Natural killer cell (primary cell): ENCODE results near the gene CDK4. TPM values are rescaled to one million over a fixed set of nuclear protein-coding genes. Genes with fewer than 3 reads are reported as not detected.

Experiments used
- ATAC-seq, 3 donors: fragments of 150-1000 bp in 2 of 3; fragments of 200-7000 bp in 1 of 3; cut with Tn5 transposase; 1 replicate in 1 of 3; 2 replicates in 2 of 3; pipeline ENCODE4 v1.10.0; 2021; ENCODE audit warnings: mild to moderate bottlenecking in 2 of 3, moderate library complexity in 2 of 3
- DNase-seq, 2 donors: peaks; one replicate each; pipeline versions ENCODE4 v3.0.0 to v3.0.0-alpha.2; 2013 to 2021; ENCODE audit warnings: mixed read lengths in 1 of 2
- H3K27ac ChIP-seq: one replicate; pipeline ENCODE4 v1.5.1; 2013; ENCODE audit warnings: mild to moderate bottlenecking, low read length
- H3K27me3 ChIP-seq: one replicate; pipeline ENCODE4 v1.6.1; 2013; ENCODE audit warnings: low read length; ENCODE audit not compliant: control insufficient read depth, insufficient read depth
- H3K36me3 ChIP-seq: one replicate; pipeline ENCODE4 v1.6.1; 2013; ENCODE audit warnings: low read length; ENCODE audit not compliant: control insufficient read depth, insufficient read depth
- H3K4me1 ChIP-seq: one replicate; pipeline ENCODE4 v1.6.1; 2013; ENCODE audit warnings: low read length; ENCODE audit not compliant: control insufficient read depth, insufficient read depth
- H3K4me3 ChIP-seq: one replicate; pipeline ENCODE4 v1.5.1; 2013; ENCODE audit warnings: low read length
- H3K9me3 ChIP-seq: one replicate; pipeline ENCODE4 v1.6.1; 2013; ENCODE audit warnings: low read length; ENCODE audit not compliant: control insufficient read depth, insufficient read depth
- H3K27ac Mint-ChIP-seq, 2 donors: one replicate each; pipeline ENCODE4 v1.8.0; 2022; ENCODE audit warnings: mild to moderate bottlenecking in 2 of 2, mixed read lengths in 2 of 2, moderate library complexity in 1 of 2
- H3K27me3 Mint-ChIP-seq, 2 donors: one replicate each; pipeline ENCODE4 v1.8.0; 2022; ENCODE audit warnings: low read depth in 2 of 2, mixed read lengths in 2 of 2
- H3K36me3 Mint-ChIP-seq: one replicate; pipeline ENCODE4 v1.8.0; 2022; ENCODE audit warnings: mixed read lengths
- H3K4me1 Mint-ChIP-seq, 2 donors: one replicate each; pipeline ENCODE4 v1.8.0; 2022; ENCODE audit warnings: mixed read lengths in 2 of 2
- H3K4me3 Mint-ChIP-seq: one replicate; pipeline ENCODE4 v1.8.0; 2022; ENCODE audit warnings: mild to moderate bottlenecking, moderate library complexity, mixed read lengths
- H3K9me3 Mint-ChIP-seq, 2 donors: one replicate each; pipeline ENCODE4 v1.8.0; 2022; ENCODE audit warnings: mixed read lengths in 2 of 2
- WGBS: methylation state at CpG from one replicate; pipeline ENCODE4 v1.1.7; 2013; ENCODE audit warnings: missing lambda C conversion rate; ENCODE audit not compliant: insufficient coverage; 5-methylcytosine and 5-hydroxymethylcytosine counted together
- intact Hi-C: fragments of 100-400 bp; cut with micrococcal nuclease; formaldehyde crosslinking; loops from one replicate; pipeline ENCODE4 v1.14.2; 2022
- total RNA-seq, 4 donors: library from RNA; stranded (reverse); fragments of 120-200 nt in 1 of 4; gene quantifications; one replicate each; pipeline versions ENCODE4 v1.2.3 to v1.2.4, GENCODE V29; 2013 to 2022
- TF ChIP-seq, protein P1 (sequence below): fragments of 200-600 bp; IDR thresholded peaks from one replicate; pipeline ENCODE4 v1.8.0; 2022; ENCODE audit warnings: antibody characterized with exemption

Gene CDK4
- total RNA-seq, 3 donors from 2014 or later (not counting 1 experiment from before 2014, with no cell fraction given) = 30.7 to 39.5 (median 37.7) TPM

DNA sequence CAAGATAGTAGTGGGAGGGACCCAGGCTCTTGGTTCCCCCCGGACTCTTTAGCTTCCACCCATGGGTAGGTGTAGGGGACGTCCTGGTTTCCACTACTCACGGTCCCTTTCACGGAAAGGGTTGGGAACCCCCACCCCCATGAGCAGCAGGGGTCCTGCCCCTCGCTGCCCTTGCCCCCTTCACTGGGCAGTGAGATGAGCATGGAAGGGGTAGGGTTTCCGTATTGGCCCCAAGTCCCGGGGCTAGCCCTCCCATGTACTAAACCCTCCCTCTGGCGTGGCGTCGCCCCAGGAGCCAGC, 26.3 kb downstream of the CDK4 start:
- Mint-ChIP-seq H3K4me3 (no peak overlapping the region), H3K9me3 (no peaks in the 10 kb centered on the region), H3K4me1 (peaks cover 17 to 19% of the 10 kb centered on the region in 2 donors), H3K36me3 (no peaks in the 10 kb centered on the region), H3K27me3 (no peaks in the 10 kb centered on the region), H3K27ac (peak overlapping the region; percentile 36 to 68)
- H3K4me3 ChIP-seq = no peak overlapping the region
- TF ChIP-seq, protein P1, sequence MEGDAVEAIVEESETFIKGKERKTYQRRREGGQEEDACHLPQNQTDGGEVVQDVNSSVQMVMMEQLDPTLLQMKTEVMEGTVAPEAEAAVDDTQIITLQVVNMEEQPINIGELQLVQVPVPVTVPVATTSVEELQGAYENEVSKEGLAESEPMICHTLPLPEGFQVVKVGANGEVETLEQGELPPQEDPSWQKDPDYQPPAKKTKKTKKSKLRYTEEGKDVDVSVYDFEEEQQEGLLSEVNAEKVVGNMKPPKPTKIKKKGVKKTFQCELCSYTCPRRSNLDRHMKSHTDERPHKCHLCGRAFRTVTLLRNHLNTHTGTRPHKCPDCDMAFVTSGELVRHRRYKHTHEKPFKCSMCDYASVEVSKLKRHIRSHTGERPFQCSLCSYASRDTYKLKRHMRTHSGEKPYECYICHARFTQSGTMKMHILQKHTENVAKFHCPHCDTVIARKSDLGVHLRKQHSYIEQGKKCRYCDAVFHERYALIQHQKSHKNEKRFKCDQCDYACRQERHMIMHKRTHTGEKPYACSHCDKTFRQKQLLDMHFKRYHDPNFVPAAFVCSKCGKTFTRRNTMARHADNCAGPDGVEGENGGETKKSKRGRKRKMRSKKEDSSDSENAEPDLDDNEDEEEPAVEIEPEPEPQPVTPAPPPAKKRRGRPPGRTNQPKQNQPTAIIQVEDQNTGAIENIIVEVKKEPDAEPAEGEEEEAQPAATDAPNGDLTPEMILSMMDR = no peak
- WGBS = 92% methylated on average over 7 of the region's 10 CpGs
- H3K4me1 ChIP-seq = peaks cover 6% of the 10 kb centered on the region
- H3K9me3 ChIP-seq = no peaks in the 10 kb centered on the region
- H3K36me3 ChIP-seq = peaks cover 53% of the 10 kb centered on the region
- no peak overlapping the region for H3K27ac ChIP-seq
- intact Hi-C loops = no loop called here
- ATAC-seq = no peak
- DNase-seq = no peak
- H3K27me3 ChIP-seq = no peaks in the 10 kb centered on the region

DNA sequence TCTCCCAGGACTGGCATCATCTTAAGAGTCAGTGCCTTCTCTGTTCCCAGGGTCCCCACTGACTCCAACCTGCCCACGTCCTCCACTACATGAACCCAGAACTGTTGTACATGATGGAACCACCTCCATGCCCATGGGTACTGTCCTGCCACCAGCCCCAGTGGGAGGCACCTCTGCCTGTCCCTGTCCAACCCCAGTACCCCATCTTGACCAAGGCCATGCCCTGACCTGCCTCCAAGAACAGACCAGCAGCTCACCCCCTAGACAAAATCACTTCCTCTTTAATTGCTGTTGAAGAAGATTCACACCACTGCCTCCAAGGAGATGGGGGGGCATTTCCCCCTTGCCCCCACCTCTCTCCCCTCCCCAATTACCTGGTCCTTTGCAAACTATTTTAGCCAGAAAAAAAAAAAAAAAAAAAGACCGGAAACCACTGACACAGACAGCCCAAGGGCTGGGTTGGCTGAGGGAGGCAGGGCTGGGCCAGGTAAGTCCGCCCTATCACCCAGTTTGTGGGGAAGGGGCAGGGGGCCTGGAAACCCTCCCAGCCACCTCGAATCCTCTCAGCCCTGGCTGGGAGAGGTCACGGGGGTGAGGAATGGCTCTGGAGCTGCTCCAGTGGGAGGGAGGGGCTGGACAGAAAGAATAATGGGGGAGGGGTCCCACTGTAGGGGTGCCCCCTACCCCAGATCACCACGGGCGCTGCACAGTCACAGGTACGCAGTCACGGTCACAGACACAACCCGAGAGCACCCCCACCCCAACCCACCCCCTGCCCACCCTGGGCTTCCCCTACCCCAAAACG, 27.0 kb downstream of the CDK4 start:
- H3K4me1 ChIP-seq = peaks cover 6% of the 10 kb centered on the region
- 95% methylated on average over 6 of the region's 11 CpGs for WGBS
- no peaks in the 10 kb centered on the region for H3K9me3 ChIP-seq
- Mint-ChIP-seq H3K27ac (peak overlapping the region; percentile 68 to 74), H3K4me3 (no peak overlapping the region), H3K36me3 (no peaks in the 10 kb centered on the region), H3K9me3 (no peaks in the 10 kb centered on the region), H3K27me3 (no peaks in the 10 kb centered on the region), H3K4me1 (peaks cover 17 to 19% of the 10 kb centered on the region in 2 donors)
- ATAC-seq (peak in 1 of 3 donors; percentile 9), DNase-seq (peak in 1 of 2 donors; percentile 10)
- H3K4me3 ChIP-seq = no peak overlapping the region
- TF ChIP-seq, protein P1 = no peak
- no peak overlapping the region for H3K27ac ChIP-seq
- peaks cover 53% of the 10 kb centered on the region for H3K36me3 ChIP-seq
- intact Hi-C loops = no loop called here
- no peaks in the 10 kb centered on the region for H3K27me3 ChIP-seq

DNA sequence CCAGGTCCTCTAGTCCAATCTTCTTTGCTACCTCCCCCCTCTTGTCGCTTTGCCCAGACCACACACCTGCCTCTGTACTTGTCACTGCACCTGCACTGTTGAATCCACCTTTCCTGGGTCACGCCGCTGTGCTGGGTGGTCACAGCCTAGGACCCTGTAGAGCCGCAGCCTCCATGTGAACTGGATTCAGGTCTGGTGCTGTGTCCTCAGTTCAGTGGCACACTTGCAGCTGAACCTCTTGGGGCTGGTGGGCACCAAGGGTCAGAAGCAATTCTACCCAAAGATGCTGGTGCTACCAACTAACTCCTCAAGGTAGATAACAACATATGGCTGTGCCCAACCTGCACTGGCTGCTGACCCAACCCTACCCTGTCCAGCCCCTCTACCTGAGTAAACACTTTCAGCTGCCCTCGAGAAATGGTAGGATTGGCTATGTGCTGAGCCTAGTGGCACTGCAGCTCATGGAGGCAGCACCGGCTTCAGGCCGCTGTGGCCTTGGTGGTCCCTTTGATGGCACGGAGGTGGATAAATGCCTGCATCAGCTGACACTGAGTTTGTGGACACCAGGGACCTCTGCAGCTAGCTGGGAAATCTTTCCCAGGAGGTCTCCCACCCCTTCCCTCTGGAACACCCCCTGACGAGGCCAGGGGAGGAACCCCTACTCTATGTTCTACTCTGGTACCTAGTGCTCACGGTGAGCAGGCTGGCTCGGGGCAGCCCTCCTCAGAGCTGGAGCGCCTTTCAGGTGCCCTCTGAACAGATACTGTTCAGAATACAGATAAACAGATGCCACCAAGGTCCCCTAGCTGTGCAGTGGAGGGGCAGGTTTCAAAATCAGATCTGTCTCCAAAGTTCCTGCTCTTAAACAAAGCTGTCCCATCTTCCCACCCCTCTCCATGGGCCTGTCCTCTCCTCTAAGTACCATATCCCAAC, 27.8 kb downstream of the CDK4 start:
- Mint-ChIP-seq H3K4me3 (no peak overlapping the region), H3K9me3 (no peaks in the 10 kb centered on the region), H3K4me1 (peaks cover 17 to 19% of the 10 kb centered on the region in 2 donors), H3K27me3 (no peaks in the 10 kb centered on the region), H3K36me3 (peaks cover 5% of the 10 kb centered on the region), H3K27ac (peak overlapping the region; percentile 58 to 74)
- Histone ChIP-seq H3K36me3 (peaks cover 53% of the 10 kb centered on the region), H3K27ac (no peak overlapping the region), H3K4me3 (no peak overlapping the region), H3K4me1 (peaks cover 6% of the 10 kb centered on the region), H3K27me3 (no peaks in the 10 kb centered on the region), H3K9me3 (no peaks in the 10 kb centered on the region)
- ATAC-seq = no peak
- TF ChIP-seq, protein P1 = no peak
- peak in 1 of 2 donors; percentile 12 for DNase-seq
- intact Hi-C loops = no loop called here
- 94% methylated on average over 12 of the region's 12 CpGs for WGBS
